HCT116 (cell line): ENCODE results near the gene FERMT3. TPM values are rescaled to one million over a fixed set of nuclear protein-coding genes. Genes with fewer than 3 reads are reported as not detected.
"Not testable (repeated sequence)": the region's sequence is repeated elsewhere in the genome, so short reads cannot be mapped to it uniquely, and the experiment has no call there.

ENCODE experiments used
- ATAC-seq: fragments of 200-7000 bp; cut with Tn5 transposase; 2 replicates; pipeline ENCODE4 v1.9.1; 2020; ENCODE audit warnings: mild to moderate bottlenecking, moderate library complexity
- BruUV-seq: library from RNA; stranded (reverse); fragments of 400-500 nt; replicated peaks from 2 replicates; lab custom pipeline; 2021; lab: Mats Ljungman, UMichigan
- CTCF ChIA-PET: fragments of 300-600 bp; sonication (Branson Sonifier 250); formaldehyde crosslinking; loops from one replicate; lab custom pipeline; 2021; ENCODE audit warnings: antibody characterized with exemption; lab: Charles Lee
- POLR2A ChIA-PET: fragments of 300-600, 350-600 bp; sonication (Branson Sonifier 250); formaldehyde crosslinking; loops from one replicate; lab custom pipeline; 2021; ENCODE audit warnings: antibody characterized with exemption; lab: Charles Lee
- RAD21 ChIA-PET, 2 experiments: fragments of 300-600 bp; sonication (Branson Sonifier 250); formaldehyde crosslinking; loops; one replicate each; lab custom pipeline; 2023; ENCODE audit warnings: low total read pairs in 2 of 2; ENCODE audit not compliant: uncharacterized antibody in 2 of 2, unreplicated experiment in 2 of 2, low non-redundant PET in 1 of 2; lab: Charles Lee
- DNase-seq: peaks from one replicate; pipeline ENCODE4 v3.0.0-alpha.2; 2010; ENCODE audit warnings: low read depth, low spot score
- H2AFZ ChIP-seq: fragments of 200-600 bp; shearing (Covaris generic), sonication (generic); 2 replicates; pipeline ENCODE4 v1.6.1; 2017; ENCODE audit warnings: low read depth, mixed run types, mixed read lengths, antibody characterized with exemption, low read length; ENCODE audit not compliant: poor library complexity, severe bottlenecking
- H3K27ac ChIP-seq: 2 replicates; pipeline ENCODE4 v1.5.1; 2012; ENCODE audit warnings: low read depth, low read length
- H3K27me3 ChIP-seq: fragments of 200-600 bp; sonication (generic); 2 replicates; pipeline ENCODE4 v1.6.1; 2016; ENCODE audit warnings: mixed run types, low read length, mixed read lengths; ENCODE audit not compliant: insufficient read depth
- H3K36me3 ChIP-seq, 2 experiments: fragments of 200-500 bp in 1 of 2; fragments of 200-600 bp in 1 of 2; sonication (Bioruptor generic) in 1 of 2; sonication (generic) in 1 of 2; 2 replicates each; pipeline versions ENCODE4 v1.5.1 to v1.6.1; 2014 to 2016; ENCODE audit warnings: low read length in 2 of 2, inconsistent platforms in 1 of 2, mixed read lengths in 1 of 2, mixed run types in 1 of 2; ENCODE audit not compliant: insufficient read depth in 2 of 2, control insufficient read depth in 1 of 2
- H3K4me1 ChIP-seq, 2 experiments: fragments of 200-600 bp in 1 of 2; sonication (generic) in 1 of 2; 2 replicates each; pipeline versions ENCODE4 v1.5.1 to v1.6.1; 2012 to 2017; ENCODE audit warnings: low read length in 2 of 2, inconsistent platforms in 1 of 2, mild to moderate bottlenecking in 1 of 2, mixed read lengths in 1 of 2, mixed run types in 1 of 2, moderate library complexity in 1 of 2; ENCODE audit not compliant: insufficient read depth in 2 of 2, control insufficient read depth in 1 of 2
- H3K4me2 ChIP-seq: fragments of 200-600 bp; sonication (generic); 2 replicates; pipeline ENCODE4 v1.6.1; 2017; ENCODE audit warnings: mixed run types, low read length, mixed read lengths
- H3K4me3 ChIP-seq, 2 experiments: fragments of 200-600 bp in 1 of 2; sonication (generic) in 1 of 2; replicated peaks in 1 of 2; 2 replicates each; pipeline ENCODE4 v1.5.1; 2011 to 2016; ENCODE audit warnings: low read length in 2 of 2, control low read depth in 1 of 2, low read depth in 1 of 2, mild to moderate bottlenecking in 1 of 2, mixed read lengths in 1 of 2, mixed run types in 1 of 2
- H3K79me2 ChIP-seq: fragments of 200-600 bp; sonication (generic); 2 replicates; pipeline ENCODE4 v1.6.1; 2017; ENCODE audit warnings: mild to moderate bottlenecking, mixed run types, low read length, moderate library complexity, mixed read lengths; ENCODE audit not compliant: insufficient read depth
- H3K9ac ChIP-seq: fragments of 200-600 bp; sonication (generic); 2 replicates; pipeline ENCODE4 v1.6.1; 2016; ENCODE audit warnings: low read length, mixed read lengths
- H3K9me2 ChIP-seq: fragments of 200-600 bp; sonication (generic), shearing (Covaris generic); 2 replicates; pipeline ENCODE4 v1.6.1; 2017; ENCODE audit warnings: mixed run types, mild to moderate bottlenecking, moderate library complexity; ENCODE audit not compliant: insufficient read depth
- H3K9me3 ChIP-seq, 2 experiments: fragments of 200-500 bp in 1 of 2; fragments of 200-600 bp in 1 of 2; sonication (Bioruptor generic) in 1 of 2; sonication (generic) in 1 of 2; 2 replicates each; pipeline ENCODE4 v1.6.1; 2014 to 2017; ENCODE audit warnings: low read length in 2 of 2, mixed read lengths in 2 of 2, inconsistent platforms in 1 of 2, low read depth in 1 of 2, mild to moderate bottlenecking in 1 of 2, mixed run types in 1 of 2, moderate library complexity in 1 of 2; ENCODE audit not compliant: control insufficient read depth in 1 of 2, insufficient read depth in 1 of 2
- H4K20me1 ChIP-seq: fragments of 200-600 bp; sonication (generic), shearing (Covaris generic); 2 replicates; pipeline ENCODE4 v1.6.1; 2017; ENCODE audit warnings: mixed run types, mild to moderate bottlenecking, moderate library complexity; ENCODE audit not compliant: insufficient read depth
- EZH2phosphoT487 ChIP-seq: fragments of 200-600 bp; IDR thresholded peaks from 2 replicates; pipeline ENCODE4 v1.6.1; 2018; ENCODE audit warnings: antibody characterized with exemption, borderline replicate concordance
- intact Hi-C: fragments of 100-400 bp; cut with micrococcal nuclease; formaldehyde crosslinking; loops from 2 replicates; pipeline ENCODE4 v1.10.0; 2022
- total RNA-seq: library from RNA; stranded (reverse); gene quantifications from one replicate; pipeline ENCODE4 v1.2.1, GENCODE V29; 2021; ENCODE audit not compliant: unreplicated experiment

FERMT3 gene
- total RNA-seq, 1 experiment from 2014 or later = 4.3 TPM

GRCh38 chr11:64161037-64161436 lies 45.5 kb upstream of the FERMT3 start:
- no peaks in the 10 kb centered on the region for H3K27me3 ChIP-seq
- no TSS peak for BruUV-seq
- peaks cover 9 to 21% of the 10 kb centered on the region in 2 experiments; a peak in 3 of 4 replicates for H3K4me1 ChIP-seq
- H3K9ac ChIP-seq = no peak overlapping the region
- no peak overlapping the region for H3K4me3 ChIP-seq
- peaks cover 41% of the 10 kb centered on the region for H3K79me2 ChIP-seq
- H3K9me3 ChIP-seq = no peaks in the 10 kb centered on the region
- intact Hi-C loops = no loop called here
- ChIA-PET POLR2A (no interaction called here), CTCF (no interaction called here), RAD21 (no interaction called here)
- ATAC-seq (no peak), DNase-seq (no peak)
- H4K20me1 ChIP-seq = no peaks in the 10 kb centered on the region
- H3K27ac ChIP-seq = no peak overlapping the region
- no peaks in the 10 kb centered on the region for H3K9me2 ChIP-seq
- no peak for TF ChIP-seq EZH2phosphoT487
- no peak overlapping the region for H3K4me2 ChIP-seq
- no peak overlapping the region for H2AFZ ChIP-seq
- no peaks in the 10 kb centered on the region for H3K36me3 ChIP-seq

GRCh38 chr11:64162769-64163168 lies 43.8 kb upstream of the FERMT3 start:
- H3K27ac ChIP-seq, H3K27me3 ChIP-seq, H3K4me3 ChIP-seq, H3K4me2 ChIP-seq, H3K9me2 ChIP-seq, ATAC-seq, intact Hi-C loops, H4K20me1 ChIP-seq, DNase-seq, H2AFZ ChIP-seq, H3K9ac ChIP-seq, H3K36me3 ChIP-seq, RAD21 ChIA-PET, BruUV-seq, H3K9me3 ChIP-seq: not testable (repeated sequence)
- ChIA-PET POLR2A (interaction anchor here (1.2 kb wide), 1 partner anchor 22 kb away, joined by 4 read pairs; the partner anchor contains the start of gene STIP1), CTCF (interaction anchor here (2.5 kb wide), 1 partner anchor 10 kb away, joined by 9 read pairs; no protein-coding TSS in a partner anchor)
- H3K79me2 ChIP-seq = peaks cover 50% of the 10 kb centered on the region
- peaks cover 14 to 36% of the 10 kb centered on the region in 2 experiments; a peak in 3 of 4 replicates for H3K4me1 ChIP-seq
